Endothelial cell of umbilical vein (primary cell): Measurements from ENCODE around the gene NDUFB6. TPM values are rescaled to one million over a fixed set of nuclear protein-coding genes. Genes with fewer than 3 reads are reported as not detected.
A peak's percentile ranks its signal among the peaks of the same experiment; 100 is the strongest.

Experiments used
- BruUV-seq: library from RNA; stranded (reverse); fragments of 400-500 nt; replicated peaks from 2 replicates; lab custom pipeline; 2021; lab: Mats Ljungman, UMichigan
- CTCF ChIA-PET: fragments of 300-600, 350-600 bp; sonication (Branson Sonifier 250); formaldehyde crosslinking; loops from one replicate; lab custom pipeline; 2021; ENCODE audit warnings: antibody characterized with exemption, inconsistent platforms; lab: Charles Lee
- POLR2A ChIA-PET: fragments of 300-600, 350-600 bp; sonication (Branson Sonifier 250); formaldehyde crosslinking; loops from one replicate; lab custom pipeline; 2021; ENCODE audit warnings: antibody characterized with exemption, inconsistent platforms; lab: Charles Lee
- DNase-seq: peaks from one replicate; pipeline ENCODE4 v3.0.0-alpha.2; 2011; ENCODE audit warnings: low read depth, low spot score
- FAIRE-seq: peaks from 2 replicates; lab custom pipeline; 2011; peaks lifted over from hg19 to GRCh38; lab: Jason Lieb, UNC
- H2AFZ ChIP-seq: 2 replicates; pipeline ENCODE4 v1.6.0; 2012; ENCODE audit warnings: low read depth, low read length, control low read depth, inconsistent platforms
- H3K27ac ChIP-seq: 2 replicates; pipeline ENCODE4 v1.5.1; 2011; ENCODE audit warnings: low read depth, mild to moderate bottlenecking, control low read depth, low read length, moderate library complexity; ENCODE audit not compliant: insufficient read depth
- H3K27me3 ChIP-seq, 2 experiments: 2 replicates each; pipeline versions ENCODE4 v1.6.0 to v1.6.1; 2011; ENCODE audit warnings: low read length in 2 of 2, mixed read lengths in 1 of 2; ENCODE audit not compliant: control insufficient read depth in 2 of 2, insufficient read depth in 2 of 2
- H3K36me3 ChIP-seq, 2 experiments: 2 replicates in 1 of 2; 3 replicates in 1 of 2; pipeline ENCODE4 v1.5.1; 2011; ENCODE audit warnings: low read length in 2 of 2, mild to moderate bottlenecking in 1 of 2, moderate library complexity in 1 of 2; ENCODE audit not compliant: control insufficient read depth in 2 of 2, insufficient read depth in 2 of 2; ENCODE audit errors: extremely low read depth in 1 of 2
- H3K4me1 ChIP-seq: 3 replicates; pipeline ENCODE4 v1.5.1; 2011; ENCODE audit warnings: mild to moderate bottlenecking, low read length; ENCODE audit not compliant: control insufficient read depth, insufficient read depth; ENCODE audit errors: extremely low read depth
- H3K4me2 ChIP-seq: 2 replicates; pipeline ENCODE4 v1.6.1; 2011; ENCODE audit warnings: low read length, control low read depth, mixed read lengths; ENCODE audit not compliant: insufficient read depth
- H3K4me3 ChIP-seq, 3 experiments: fragments of 200-600 bp in 1 of 3; sonication (generic), shearing (Covaris generic) in 1 of 3; replicated peaks in 1 of 3; 2 replicates each; pipeline ENCODE4 v1.5.1; 2011 to 2016; ENCODE audit warnings: control low read depth in 3 of 3, low read length in 3 of 3, mild to moderate bottlenecking in 2 of 3, inconsistent platforms in 1 of 3, low read depth in 1 of 3, moderate library complexity in 1 of 3; ENCODE audit not compliant: insufficient read depth in 1 of 3
- H3K79me2 ChIP-seq: 2 replicates; pipeline ENCODE4 v1.6.0; 2012; ENCODE audit warnings: low read length, inconsistent platforms; ENCODE audit not compliant: control insufficient read depth, insufficient read depth
- H3K9ac ChIP-seq: replicated peaks from 2 replicates; pipeline ENCODE3; 2011; ENCODE audit warnings: low read length, control low read depth; ENCODE audit not compliant: insufficient read depth; ENCODE audit errors: extremely low read depth
- H3K9me1 ChIP-seq: replicated peaks from 3 replicates; pipeline ENCODE4 v1.6.0; 2011; ENCODE audit warnings: mild to moderate bottlenecking, low read length; ENCODE audit not compliant: control insufficient read depth, insufficient read depth; ENCODE audit errors: extremely low read depth
- H3K9me3 ChIP-seq: replicated peaks from 2 replicates; pipeline ENCODE4 v1.5.1; 2012; ENCODE audit warnings: low read length, inconsistent platforms; ENCODE audit not compliant: control insufficient read depth, insufficient read depth
- H4K20me1 ChIP-seq: replicated peaks from 2 replicates; pipeline ENCODE3; 2011; ENCODE audit warnings: mild to moderate bottlenecking, low read length; ENCODE audit not compliant: control insufficient read depth, insufficient read depth; ENCODE audit errors: extremely low read depth
- EZH2 ChIP-seq: IDR thresholded peaks from 2 replicates; pipeline ENCODE4 v1.6.1; 2012; ENCODE audit warnings: borderline replicate concordance, low read depth, mild to moderate bottlenecking, moderate library complexity, low read length, inconsistent platforms; ENCODE audit not compliant: severe bottlenecking
- FOS ChIP-seq: IDR thresholded peaks from 2 replicates; pipeline ENCODE4 v1.6.1; 2011; ENCODE audit warnings: mild to moderate bottlenecking, low read length, moderate library complexity, borderline replicate concordance; ENCODE audit not compliant: insufficient read depth
- GATA2 ChIP-seq: IDR thresholded peaks from 2 replicates; pipeline ENCODE4 v1.7.0; 2011; ENCODE audit warnings: low read depth, mild to moderate bottlenecking, moderate library complexity, mixed read lengths, low read length; ENCODE audit not compliant: insufficient read length, insufficient read depth
- JUN ChIP-seq: IDR thresholded peaks from 2 replicates; pipeline ENCODE4 v1.6.1; 2011; ENCODE audit warnings: borderline replicate concordance, low read depth; ENCODE audit not compliant: insufficient read length, insufficient read depth
- MYC ChIP-seq: IDR thresholded peaks from one replicate; pipeline ENCODE4 v1.6.1; 2011; ENCODE audit warnings: mild to moderate bottlenecking, low read depth, low read length
- POLR2AphosphoS5 ChIP-seq: IDR thresholded peaks from 2 replicates; pipeline ENCODE4 v1.6.1; 2012; ENCODE audit warnings: low read depth, mild to moderate bottlenecking, control low read depth, low read length, moderate library complexity; ENCODE audit not compliant: insufficient read depth
- dilution Hi-C: fragments of 300-500 bp; cut with MboI; formaldehyde crosslinking; loops from one replicate; pipeline ENCODE4 v1.15.0; 2019; ENCODE audit warnings: low sequenced_read_pairs; ENCODE audit not compliant: extremely low pct_ligation_motif_present
- intact Hi-C: fragments of 100-400 bp; cut with micrococcal nuclease; formaldehyde crosslinking; loops from one replicate; pipeline ENCODE4 v1.10.0; 2022
- polyA plus RNA-seq, 4 experiments: library from polyadenylated mRNA; depleted of rRNA in 3 of 4; stranded (reverse) in 3 of 4; unstranded in 1 of 4; fragments of >200 nt; gene quantifications; 2 replicates each; pipeline versions ENCODE4 v1.2.1 to v1.2.3, GENCODE V29; 2011 to 2012; ENCODE audit warnings: missing spikeins in 1 of 4
- total RNA-seq: library from RNA; stranded (reverse); gene quantifications from 2 replicates; pipeline ENCODE4 v1.2.3, GENCODE V29; 2021
- TF ChIP-seq, protein P1 (sequence below), 2 donors: IDR thresholded peaks; 1 replicate in 1 of 2; 2 replicates in 1 of 2; pipeline ENCODE4 v1.5.1; 2011; ENCODE audit warnings: low read length in 2 of 2, mild to moderate bottlenecking in 2 of 2, moderate library complexity in 2 of 2, control low read depth in 1 of 2, inconsistent platforms in 1 of 2, low read depth in 1 of 2; ENCODE audit not compliant: insufficient read depth in 1 of 2; ENCODE audit errors: extremely low read depth in 1 of 2
- TF ChIP-seq, protein P2 (sequence below): IDR thresholded peaks from 2 replicates; pipeline ENCODE4 v1.6.1; 2011; ENCODE audit not compliant: insufficient read depth, insufficient read length

NDUFB6 gene
- total and polyA plus RNA-seq, 2 donors (not counting 3 experiments of a cell fraction or from before 2014, with no cell fraction given), result 53.5 to 59.2 TPM

DNA sequence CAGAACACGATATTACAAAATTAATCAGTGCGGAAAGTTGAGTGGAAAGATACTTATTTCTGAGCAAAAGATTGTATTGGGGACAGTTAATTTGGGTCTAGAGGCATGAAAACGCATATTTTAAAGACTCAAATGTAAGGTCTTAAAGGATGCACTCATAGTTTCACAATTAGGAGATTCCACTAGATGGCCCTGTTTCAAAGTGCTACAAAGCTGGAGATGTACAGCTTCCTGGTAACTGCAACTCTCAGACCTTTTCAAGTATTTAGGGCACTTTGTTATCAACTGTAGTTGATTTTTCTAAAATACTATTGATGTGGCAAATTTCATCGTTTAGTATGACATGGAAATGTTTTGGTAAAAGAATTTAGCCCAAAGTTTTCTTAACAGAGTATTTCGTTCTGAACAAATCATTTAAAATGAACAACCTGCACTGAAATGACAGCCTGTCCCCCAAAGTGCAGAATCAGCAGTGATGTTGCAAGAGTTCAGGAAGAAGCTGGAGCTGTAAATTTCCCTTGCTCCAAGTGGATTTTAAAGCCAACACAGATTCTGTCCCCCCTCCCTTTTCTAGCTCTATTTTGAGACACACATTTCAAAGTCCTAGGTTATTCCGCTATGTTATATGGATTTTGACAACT, 16.2 kb upstream of the NDUFB6 start:
- FAIRE-seq, result peak; percentile 28
- Histone ChIP-seq H3K79me2 (no peaks in the 10 kb centered on the region), H3K36me3 (no peaks in the 10 kb centered on the region), H3K4me3 (no peak overlapping the region), H3K4me2 (no peak overlapping the region), H3K4me1 (no peaks in the 10 kb centered on the region), H3K9me3 (no peaks in the 10 kb centered on the region), H3K27me3 (peaks cover 4 to 18% of the 10 kb centered on the region in 2 experiments), H3K9ac (no peak overlapping the region), H2AFZ (no peak overlapping the region), H4K20me1 (no peaks in the 10 kb centered on the region), H3K9me1 (no peaks in the 10 kb centered on the region), H3K27ac (no peak overlapping the region)
- POLR2A ChIA-PET, result interaction anchor here (0.6 kb wide), 1 partner anchor 438 kb away, joined by 10 read pairs; no protein-coding TSS in a partner anchor
- TF ChIP-seq POLR2AphosphoS5 (no peak), JUN (no peak), GATA2 (no peak), EZH2 (no peak), FOS (no peak), MYC (no peak)
- TF ChIP-seq, protein P1, sequence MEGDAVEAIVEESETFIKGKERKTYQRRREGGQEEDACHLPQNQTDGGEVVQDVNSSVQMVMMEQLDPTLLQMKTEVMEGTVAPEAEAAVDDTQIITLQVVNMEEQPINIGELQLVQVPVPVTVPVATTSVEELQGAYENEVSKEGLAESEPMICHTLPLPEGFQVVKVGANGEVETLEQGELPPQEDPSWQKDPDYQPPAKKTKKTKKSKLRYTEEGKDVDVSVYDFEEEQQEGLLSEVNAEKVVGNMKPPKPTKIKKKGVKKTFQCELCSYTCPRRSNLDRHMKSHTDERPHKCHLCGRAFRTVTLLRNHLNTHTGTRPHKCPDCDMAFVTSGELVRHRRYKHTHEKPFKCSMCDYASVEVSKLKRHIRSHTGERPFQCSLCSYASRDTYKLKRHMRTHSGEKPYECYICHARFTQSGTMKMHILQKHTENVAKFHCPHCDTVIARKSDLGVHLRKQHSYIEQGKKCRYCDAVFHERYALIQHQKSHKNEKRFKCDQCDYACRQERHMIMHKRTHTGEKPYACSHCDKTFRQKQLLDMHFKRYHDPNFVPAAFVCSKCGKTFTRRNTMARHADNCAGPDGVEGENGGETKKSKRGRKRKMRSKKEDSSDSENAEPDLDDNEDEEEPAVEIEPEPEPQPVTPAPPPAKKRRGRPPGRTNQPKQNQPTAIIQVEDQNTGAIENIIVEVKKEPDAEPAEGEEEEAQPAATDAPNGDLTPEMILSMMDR (IDR thresholded peaks at IDR 0.05; ENCODE audit: extremely low read depth in 1 of 2, insufficient read depth in 1 of 2, low read depth in 1 of 2, low read length in 2 of 2), result peak; percentile 12 to 45
- TF ChIP-seq, protein P2, sequence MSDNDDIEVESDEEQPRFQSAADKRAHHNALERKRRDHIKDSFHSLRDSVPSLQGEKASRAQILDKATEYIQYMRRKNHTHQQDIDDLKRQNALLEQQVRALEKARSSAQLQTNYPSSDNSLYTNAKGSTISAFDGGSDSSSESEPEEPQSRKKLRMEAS, result no peak
- no TSS peak for BruUV-seq
- intact Hi-C loops, result loop anchor here (1.0 to 10.0 kb wide), 3 partner anchors 116 to 379 kb away; no protein-coding TSS in a partner anchor
- peak; percentile 66 for DNase-seq
- CTCF ChIA-PET, result interaction anchor here (0.6 to 20.3 kb wide), 22 partner anchors 9 to 637 kb away, joined by 3 to 1384 read pairs (median 3); partner anchors contain the start of genes ACO1, SMIM27 and TOPORS
- dilution Hi-C loops, result no loop called here
